Ramos (cell line): ENCODE data around the gene SHC3.

Source experiments
- in situ Hi-C: fragments of 300-500 bp; cut with MboI; formaldehyde crosslinking; loops from one replicate; pipeline ENCODE4 v1.14.3; 2022; ENCODE audit warnings: low sequenced_read_pairs; ENCODE audit not compliant: unreplicated experiment

The SHC3 gene

DNA sequence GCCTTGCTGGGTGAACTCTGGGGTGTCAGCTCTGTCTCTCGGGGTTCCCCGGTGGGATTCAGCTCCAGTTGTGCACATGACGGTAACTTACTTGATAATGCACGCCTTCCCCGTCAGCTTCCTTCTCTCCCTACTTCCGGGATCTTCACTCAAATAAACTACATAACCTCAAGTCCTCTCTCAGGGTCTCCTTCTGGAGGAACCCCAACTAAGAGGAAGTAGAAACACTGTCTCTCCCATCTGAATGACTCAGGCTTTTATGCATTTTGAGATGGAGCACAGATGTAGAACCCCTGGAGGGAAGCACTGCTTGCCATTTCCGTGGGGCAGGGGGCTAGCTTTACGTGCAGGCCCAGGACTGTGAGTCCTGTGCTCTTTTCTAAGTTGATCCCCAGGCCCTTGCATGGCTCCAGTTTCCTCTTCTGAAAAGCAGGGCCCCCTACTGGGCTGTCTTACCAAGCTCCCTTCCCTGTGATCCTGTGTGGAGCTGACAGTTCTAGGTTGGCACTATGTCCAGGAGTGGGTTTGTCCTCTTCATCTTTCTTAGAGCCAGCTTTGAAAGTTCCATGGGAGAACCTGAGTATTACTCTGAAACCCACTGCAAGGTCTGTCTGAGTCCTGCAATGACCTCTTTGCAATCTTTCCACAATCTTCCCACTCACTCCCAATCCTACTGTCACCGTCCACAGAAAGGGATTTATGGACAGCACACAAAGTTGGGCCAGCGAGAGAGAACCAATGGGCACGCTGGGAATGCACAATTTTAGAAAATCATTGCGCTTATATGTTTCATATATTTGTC is 169.7 kb downstream of the SHC3 start:
- in situ Hi-C loops: no loop called here

DNA sequence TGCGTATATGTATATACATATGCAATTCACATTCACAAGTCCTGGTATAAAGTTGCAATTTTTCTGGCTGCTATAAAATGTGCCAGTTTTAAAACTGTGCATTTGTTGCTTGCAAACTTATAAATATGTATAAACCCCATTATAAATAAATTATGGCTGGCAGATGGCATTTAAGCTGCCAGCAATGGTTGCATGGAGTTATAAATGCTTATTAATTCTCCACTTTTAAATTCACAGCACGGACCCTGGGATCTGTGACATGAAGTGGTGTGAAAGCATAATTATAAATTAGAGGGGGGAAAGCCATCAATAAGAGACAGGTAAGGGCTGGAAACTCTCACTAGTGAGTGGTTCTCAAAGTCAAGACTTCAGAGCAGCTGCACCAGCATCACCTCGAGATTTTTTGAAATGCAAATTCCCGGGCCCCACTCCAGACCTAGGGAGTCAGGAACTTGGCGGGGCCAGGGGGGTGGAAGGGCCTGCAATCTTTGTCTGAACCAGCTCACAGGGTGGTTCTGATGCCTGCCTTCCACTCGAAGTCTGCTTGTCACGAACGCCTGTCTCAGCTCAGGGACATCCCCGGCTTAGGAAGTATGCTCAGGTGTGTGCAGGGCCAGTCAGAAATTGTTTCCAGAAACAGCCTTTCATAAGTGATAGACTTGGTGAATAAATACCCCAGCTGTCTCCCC is 170.4 kb downstream of the SHC3 start:
- in situ Hi-C loops: no loop called here

DNA sequence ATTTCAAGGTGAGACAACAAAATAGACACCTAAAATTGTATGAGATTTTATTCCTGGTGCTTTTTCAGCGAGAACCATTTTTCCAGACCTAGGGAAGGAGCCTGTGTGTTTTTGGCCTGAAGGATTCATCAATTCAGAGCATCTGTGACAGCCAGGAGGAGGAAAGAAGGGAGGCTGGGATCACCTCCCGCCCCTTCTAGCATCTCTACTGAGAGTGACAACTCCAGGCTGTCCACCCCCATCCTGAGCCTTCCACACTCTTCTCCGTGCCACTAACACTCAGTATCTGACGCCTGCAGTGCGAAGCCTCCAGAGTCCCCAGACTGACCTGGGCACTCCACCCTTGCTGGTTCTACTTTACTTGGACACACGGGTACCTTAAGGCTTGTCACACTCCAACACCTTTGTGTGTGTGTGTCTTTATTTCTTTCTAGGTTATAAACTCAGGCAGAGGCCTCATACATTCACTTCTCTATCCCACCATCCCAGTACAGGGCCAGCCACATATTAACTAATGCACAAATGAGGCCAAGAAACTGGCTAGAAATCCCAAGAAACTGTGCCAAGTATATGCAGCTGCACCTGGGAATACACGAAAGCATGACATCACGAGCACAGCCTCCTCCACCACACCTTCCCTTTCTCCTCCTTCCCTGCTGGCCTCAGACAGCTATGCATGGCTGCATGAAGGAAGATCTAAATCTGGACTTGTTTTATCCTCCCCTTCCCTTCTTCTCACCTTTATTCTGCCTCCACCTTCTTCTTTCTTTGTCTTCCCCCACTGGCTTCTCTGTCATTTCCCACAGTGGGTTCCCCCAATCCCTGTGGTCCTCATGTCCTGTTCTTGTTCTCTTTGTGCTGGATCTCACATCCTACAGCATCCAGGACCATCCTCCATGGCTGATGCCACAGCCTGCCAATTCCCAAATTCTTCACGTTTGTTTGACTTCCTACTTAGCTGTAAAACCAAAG is 171.3 kb downstream of the SHC3 start:
- in situ Hi-C loops: no loop called here

DNA sequence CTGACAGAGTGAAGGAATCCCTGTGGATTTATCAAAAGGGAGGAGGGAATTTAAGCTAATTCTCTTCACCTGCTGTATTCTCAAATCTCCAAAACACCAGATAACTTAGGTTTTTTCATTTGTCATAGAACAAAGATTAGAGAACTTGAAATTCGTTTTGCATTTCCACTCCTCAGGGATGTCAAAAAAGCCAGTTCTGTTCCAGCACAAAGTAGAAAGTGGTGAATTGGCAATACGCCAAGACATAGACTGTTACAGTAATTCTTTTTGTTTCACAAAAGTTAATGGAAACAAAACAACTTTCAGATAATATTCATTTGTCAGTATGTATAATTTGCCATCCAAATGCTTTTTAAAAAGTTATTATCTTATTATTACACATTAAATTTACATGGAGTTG is 172.4 kb downstream of the SHC3 start:
- in situ Hi-C loops: no loop called here

DNA sequence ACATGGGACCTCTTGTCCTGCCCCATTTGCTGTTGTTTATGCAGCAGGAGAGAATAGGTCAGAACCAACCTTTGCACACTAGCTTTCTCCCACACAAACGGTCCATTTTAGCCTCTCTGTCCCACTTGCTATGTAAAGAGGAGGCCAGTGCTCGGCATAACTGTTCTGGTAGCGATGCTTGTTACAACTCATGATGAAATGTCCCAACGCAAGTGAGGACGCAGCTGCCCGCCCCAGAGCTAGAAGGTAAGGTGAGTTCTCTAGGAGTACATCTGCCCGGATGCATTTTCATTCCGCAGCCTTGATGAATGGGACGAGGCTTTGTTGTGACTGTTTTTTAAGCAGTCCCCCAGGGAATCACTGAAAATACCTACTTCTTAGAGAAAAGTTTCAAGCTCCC is 173.3 kb downstream of the SHC3 start:
- in situ Hi-C loops: no loop called here

DNA sequence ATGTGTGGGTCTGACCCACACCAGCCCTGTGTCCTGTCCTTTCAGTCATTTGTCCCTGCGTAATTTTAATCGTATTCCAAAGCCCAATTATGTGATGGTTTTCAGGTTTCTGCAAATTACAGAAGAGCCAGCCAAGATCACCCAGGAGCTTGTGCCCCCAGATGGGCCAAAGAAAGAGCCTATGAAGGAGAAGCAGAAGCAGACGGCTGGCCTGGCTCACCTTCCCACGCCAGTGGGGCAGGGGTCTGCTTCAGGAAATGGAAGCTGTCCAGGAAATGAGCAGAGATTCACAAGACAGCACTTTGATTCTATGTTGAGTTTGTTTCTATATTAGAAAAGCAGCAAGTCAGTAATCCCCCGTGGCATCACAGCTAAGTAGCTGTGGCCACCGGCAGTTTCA is 175.6 kb downstream of the SHC3 start:
- in situ Hi-C loops: loop anchor here (5.0 kb wide), 1 partner anchor 406 kb away; no protein-coding TSS in a partner anchor

DNA sequence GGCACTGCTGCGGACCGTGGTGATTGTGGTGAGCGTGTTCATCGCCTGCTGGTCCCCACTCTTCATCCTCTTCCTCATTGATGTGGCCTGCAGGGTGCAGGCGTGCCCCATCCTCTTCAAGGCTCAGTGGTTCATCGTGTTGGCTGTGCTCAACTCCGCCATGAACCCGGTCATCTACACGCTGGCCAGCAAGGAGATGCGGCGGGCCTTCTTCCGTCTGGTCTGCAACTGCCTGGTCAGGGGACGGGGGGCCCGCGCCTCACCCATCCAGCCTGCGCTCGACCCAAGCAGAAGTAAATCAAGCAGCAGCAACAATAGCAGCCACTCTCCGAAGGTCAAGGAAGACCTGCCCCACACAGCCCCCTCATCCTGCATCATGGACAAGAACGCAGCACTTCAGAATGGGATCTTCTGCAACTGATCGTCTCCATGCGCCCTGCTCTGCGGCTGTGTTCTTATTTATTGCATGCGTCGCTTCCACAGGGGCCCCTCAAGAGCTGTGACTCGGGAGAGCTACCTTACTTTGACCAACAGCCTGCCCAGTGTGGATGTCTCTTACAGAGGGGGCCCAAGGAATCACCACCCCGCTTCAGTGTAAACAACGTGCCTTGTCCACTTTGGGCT is 176.6 kb downstream of the SHC3 start:
- in situ Hi-C loops: loop anchor here (5.0 kb wide), 1 partner anchor 405 kb away; no protein-coding TSS in a partner anchor

DNA sequence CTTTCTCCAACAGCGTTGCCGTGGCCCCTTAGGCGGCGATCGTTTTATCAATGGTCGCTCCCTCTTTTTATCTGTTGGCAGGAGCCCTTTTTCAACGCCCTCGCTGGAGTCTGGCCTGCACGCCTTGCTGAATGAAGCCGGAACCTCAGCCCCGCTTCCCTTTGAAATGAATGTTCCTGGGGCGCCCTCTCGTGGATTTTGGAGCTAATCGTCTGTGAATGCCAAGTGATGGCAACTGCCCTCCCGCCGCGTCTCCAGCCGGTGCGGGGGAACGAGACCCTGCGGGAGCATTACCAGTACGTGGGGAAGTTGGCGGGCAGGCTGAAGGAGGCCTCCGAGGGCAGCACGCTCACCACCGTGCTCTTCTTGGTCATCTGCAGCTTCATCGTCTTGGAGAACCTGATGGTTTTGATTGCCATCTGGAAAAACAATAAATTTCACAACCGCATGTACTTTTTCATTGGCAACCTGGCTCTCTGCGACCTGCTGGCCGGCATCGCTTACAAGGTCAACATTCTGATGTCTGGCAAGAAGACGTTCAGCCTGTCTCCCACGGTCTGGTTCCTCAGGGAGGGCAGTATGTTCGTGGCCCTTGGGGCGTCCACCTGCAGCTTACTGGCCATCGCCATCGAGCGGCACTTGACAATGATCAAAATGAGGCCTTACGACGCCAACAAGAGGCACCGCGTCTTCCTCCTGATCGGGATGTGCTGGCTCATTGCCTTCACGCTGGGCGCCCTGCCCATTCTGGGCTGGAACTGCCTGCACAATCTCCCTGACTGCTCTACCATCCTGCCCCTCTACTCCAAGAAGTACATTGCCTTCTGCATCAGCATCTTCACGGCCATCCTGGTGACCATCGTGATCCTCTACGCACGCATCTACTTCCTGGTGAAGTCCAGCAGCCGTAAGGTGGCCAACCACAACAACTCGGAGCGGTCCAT is 177.4 kb downstream of the SHC3 start:
- in situ Hi-C loops: loop anchor here (5.0 kb wide), 1 partner anchor 404 kb away; no protein-coding TSS in a partner anchor

DNA sequence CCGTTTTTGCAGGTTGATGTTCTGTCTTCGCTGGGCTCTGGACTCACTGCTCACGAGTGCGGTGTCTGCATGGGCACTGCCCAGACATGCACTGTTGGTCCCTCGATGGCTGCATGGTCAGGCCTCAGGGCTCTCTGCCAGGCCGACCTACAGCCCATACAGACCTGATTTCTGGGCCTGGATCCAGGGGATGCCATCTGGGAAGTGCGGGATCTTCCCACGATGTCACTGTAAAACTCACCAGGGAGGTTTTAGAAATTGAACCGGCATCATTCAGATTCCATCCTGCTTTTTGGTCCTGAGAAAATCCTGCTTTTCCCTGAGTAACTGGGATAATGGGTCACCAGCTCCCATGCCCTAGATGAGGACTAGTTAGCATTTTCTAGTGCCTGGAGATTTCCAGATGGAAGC is 178.2 kb downstream of the SHC3 start:
- in situ Hi-C loops: loop anchor here (5.0 kb wide), 1 partner anchor 403 kb away; no protein-coding TSS in a partner anchor

DNA sequence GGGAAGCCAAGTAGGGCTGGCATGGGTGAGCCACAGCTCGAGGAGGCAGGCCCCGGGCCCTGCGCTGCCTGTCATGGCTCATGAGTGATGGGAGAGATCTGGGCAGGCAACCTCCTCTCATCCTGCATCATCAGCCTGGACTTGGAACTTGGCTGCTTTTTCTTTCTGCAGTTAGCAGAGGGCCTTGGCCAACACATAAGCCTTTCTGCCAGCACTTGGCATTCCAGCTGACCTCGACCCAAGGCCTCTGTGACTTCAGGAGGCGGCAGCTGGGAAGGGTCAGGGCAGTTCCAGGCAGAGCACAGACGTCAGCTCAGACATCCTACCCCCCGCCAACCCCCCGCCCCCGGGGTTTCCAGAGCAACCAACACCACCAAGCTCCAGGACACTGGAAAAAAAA is 179.7 kb downstream of the SHC3 start:
- in situ Hi-C loops: loop anchor here (10.0 kb wide), 1 partner anchor 254 kb away; no protein-coding TSS in a partner anchor

DNA sequence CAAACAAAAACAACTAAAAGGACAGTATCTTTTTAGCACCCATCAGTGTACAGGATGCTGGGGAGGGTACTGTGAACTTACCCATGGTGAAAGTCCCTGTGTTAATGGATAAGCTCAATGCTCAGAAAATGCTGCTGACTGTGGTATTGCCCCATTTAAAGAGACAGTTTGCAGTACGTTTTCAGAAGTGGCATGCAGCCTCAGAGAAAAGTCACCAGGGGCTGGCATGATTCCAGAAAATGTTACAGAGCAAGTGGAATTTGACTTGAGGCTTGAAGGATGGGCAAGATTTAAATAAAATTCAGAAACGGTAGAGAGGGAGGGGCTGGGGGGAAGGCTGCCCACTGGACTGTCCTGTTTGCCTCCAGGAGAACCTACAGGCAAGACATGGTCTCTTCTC is 180.1 kb downstream of the SHC3 start:
- in situ Hi-C loops: loop anchor here (10.0 kb wide), 1 partner anchor 254 kb away; no protein-coding TSS in a partner anchor

DNA sequence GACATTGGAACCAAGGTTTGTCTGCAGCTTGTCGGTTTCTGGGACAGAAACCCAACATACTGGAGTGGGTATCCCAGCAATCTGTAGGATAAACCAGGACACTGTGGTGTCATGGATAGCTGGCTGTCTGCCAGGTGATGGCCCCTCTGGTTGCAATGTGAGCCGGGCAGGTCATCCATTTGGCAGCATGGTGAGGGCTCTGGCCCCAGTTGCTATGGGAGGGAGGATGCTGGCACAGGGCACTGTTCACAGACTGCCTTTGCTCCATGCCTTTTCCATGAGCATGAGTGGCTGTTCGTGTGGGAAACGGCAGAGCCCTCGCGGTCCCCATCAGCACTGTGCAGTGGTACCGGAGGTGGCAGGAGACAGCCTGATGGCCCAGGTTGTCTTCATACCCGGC is 181.0 kb downstream of the SHC3 start:
- in situ Hi-C loops: loop anchor here (10.0 kb wide), 1 partner anchor 253 kb away; no protein-coding TSS in a partner anchor

DNA sequence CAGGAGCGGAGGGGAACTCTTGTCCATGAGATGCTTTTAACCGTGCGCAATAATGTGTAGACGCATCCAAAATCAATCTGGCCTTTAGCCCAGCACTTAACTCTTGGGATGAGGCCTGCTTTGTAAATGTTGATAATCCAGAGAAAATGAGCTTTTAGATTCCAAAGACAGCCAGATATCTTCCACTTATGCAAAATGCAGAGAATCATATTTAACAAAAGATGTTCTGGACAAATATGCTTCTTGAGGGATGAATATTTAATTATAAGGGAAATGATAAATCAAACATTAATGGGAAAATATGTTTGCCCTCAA is 181.7 kb downstream of the SHC3 start:
- in situ Hi-C loops: loop anchor here (10.0 kb wide), 1 partner anchor 252 kb away; no protein-coding TSS in a partner anchor

DNA sequence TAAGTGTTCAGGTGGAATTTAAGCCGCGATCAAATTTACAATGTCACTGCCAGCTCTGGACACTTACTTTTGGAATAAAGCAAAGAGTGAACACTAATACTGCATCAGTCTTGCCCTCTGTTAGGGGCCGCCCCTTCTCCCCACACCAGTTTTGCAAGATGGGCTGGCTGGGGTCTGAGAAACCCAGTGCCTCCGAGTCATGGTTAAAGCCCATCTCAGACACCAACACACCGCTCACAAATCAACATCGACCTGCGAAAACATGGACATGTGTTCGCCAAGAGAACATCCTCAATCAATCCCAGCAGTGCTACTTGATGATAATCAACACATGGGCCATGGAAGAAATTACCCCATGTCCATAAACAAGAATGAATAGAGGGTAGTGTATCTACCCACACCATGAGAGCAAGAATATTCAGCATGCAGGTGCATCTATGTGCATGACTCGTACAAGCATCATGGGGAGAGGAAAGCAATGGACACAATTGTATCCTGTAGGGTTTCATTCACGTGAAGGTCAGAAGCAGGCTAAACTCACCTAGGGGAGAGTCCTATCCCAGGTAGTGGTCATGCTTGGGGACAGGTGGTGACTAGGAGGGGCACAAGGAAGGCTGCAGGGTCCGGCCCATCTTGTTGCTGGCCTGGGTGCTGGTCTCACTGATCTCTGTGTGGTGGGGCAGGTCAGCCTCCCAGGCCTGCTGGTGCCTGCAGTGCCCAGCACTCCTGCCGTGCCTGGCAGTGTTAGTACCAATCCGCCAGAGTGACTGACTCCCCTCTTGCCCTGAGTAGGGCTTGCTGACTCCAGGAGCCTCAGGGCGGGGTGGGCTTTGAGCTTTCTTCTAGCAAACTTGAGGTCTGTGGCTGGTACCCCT is 182.3 kb downstream of the SHC3 start:
- in situ Hi-C loops: loop anchor here (10.0 kb wide), 1 partner anchor 251 kb away; no protein-coding TSS in a partner anchor

DNA sequence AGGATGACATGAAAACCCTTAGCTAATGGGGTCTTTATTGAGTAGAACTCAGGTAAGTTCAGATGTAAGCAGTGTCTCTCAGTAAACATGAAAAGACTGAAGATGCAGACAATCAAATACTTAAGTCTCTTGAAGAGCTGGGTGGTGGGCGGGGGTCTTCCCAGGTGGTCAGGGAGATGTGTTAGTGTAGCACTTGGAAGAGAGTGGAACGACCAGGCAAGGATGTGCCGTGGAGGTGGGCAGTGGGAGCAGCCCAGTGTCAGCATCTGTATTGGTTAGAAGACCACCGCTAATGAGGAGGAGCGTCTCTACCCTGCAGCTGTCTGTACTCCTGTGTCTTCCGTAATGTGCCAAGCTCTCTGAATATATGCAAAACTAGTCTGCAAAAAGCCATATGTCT is 183.0 kb downstream of the SHC3 start:
- in situ Hi-C loops: loop anchor here (10.0 kb wide), 1 partner anchor 251 kb away; no protein-coding TSS in a partner anchor

DNA sequence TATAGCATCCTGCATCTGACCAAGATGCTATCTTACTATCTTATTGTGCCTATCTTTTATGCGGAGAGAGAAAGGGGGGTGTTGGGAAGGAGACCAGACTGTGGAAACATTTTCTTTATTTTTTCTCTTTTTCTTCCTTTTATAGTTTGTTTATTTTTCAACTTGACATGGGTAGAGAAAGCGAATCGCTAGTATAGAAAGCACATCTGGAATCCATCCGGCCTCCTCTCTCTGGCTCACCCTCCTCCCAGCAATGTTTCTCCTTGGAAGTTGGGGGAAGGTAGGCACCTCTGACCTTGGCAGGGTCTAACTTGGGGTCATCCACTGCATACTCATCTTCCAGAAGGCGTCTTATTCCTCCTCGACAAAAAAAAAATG is 183.4 kb downstream of the SHC3 start:
- in situ Hi-C loops: loop anchor here (10.0 kb wide), 1 partner anchor 250 kb away; no protein-coding TSS in a partner anchor

DNA sequence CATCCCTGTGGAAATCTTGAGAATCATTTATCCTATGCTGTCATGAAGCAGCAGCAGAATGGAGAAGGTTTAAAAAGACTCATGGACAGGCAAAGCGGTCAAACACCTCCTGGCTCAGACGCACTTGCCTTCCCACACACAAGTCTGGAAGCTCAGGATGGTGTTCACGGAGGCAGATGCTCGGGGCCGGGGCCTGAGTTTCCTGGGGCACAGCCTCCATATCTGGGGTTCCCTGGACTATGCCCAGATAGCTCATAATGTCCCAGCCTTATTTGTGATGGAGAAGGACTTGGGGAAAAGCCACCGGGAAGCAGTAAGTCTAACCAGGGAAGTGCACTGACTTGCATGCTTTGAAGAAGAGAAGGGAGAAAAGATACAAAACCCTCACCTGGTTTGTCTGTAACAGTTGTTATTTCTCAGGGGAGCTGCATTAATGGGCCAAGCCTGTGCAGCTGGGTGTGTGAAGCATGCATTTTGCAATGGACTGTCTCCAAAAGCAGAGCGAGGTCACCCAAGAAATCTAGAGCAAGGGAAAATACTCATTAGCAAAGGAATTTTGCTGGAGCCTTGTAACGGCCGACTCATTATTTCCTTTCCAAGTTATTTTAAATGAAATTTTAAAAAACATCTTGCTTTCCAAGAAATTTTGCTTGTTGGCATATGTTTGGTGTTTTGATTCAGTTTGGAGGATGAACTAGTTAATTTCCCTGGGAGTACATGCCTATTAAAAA is 184.0 kb downstream of the SHC3 start:
- in situ Hi-C loops: loop anchor here (10.0 kb wide), 1 partner anchor 250 kb away; no protein-coding TSS in a partner anchor
